Fibroblast of pulmonary artery (primary cell): Measurements from ENCODE around the gene NEAT1.

Experiments used
- DNase-seq: peaks from one replicate; pipeline ENCODE4 v3.0.0-alpha.2; 2010; ENCODE audit warnings: low read depth
- H3K4me3 ChIP-seq: replicated peaks from 2 replicates; pipeline ENCODE4 v1.5.1; 2011; ENCODE audit warnings: low read depth, mild to moderate bottlenecking, control low read depth, low read length, moderate library complexity
- CTCF ChIP-seq: IDR thresholded peaks from 2 replicates; pipeline ENCODE4 v1.5.1; 2011; ENCODE audit warnings: mild to moderate bottlenecking, control low read depth, low read length, inconsistent platforms; ENCODE audit errors: missing control alignments

The NEAT1 gene

GRCh38 chr11:65428578-65429067, 6.0 kb downstream of the NEAT1 start:
- TF ChIP-seq CTCF, result no peak
- no peak for DNase-seq
- peak overlapping the region; percentile 96 for H3K4me3 ChIP-seq

GRCh38 chr11:65429068-65429681, 6.6 kb downstream of the NEAT1 start:
- peak overlapping the region; percentile 96 for H3K4me3 ChIP-seq
- DNase-seq, result peak; percentile 86
- TF ChIP-seq CTCF, result no peak

GRCh38 chr11:65429724-65430405, 7.3 kb downstream of the NEAT1 start:
- no peak for TF ChIP-seq CTCF
- peak; percentile 92 for DNase-seq
- H3K4me3 ChIP-seq, result peak overlapping the region; percentile 96

GRCh38 chr11:65430406-65431217, 8.0 kb downstream of the NEAT1 start:
- DNase-seq, result peak; percentile 81
- no peak for TF ChIP-seq CTCF
- H3K4me3 ChIP-seq, result peak overlapping the region; percentile 96

GRCh38 chr11:65431451-65432099, 9.0 kb downstream of the NEAT1 start:
- DNase-seq, result peak; percentile 68
- H3K4me3 ChIP-seq, result peak overlapping the region; percentile 96
- TF ChIP-seq CTCF, result no peak

GRCh38 chr11:65432100-65432650, 9.6 kb downstream of the NEAT1 start:
- H3K4me3 ChIP-seq, result peak overlapping the region; percentile 96
- TF ChIP-seq CTCF, result no peak
- DNase-seq, result peak; percentile 52
